GM13976 (cell line): ENCODE data around the gene EVX2.

Experiments
- DNase-seq: peaks from one replicate; pipeline ENCODE4 v3.0.0; 2012; ENCODE audit warnings: low spot score
- in situ Hi-C: fragments of 300-500 bp; cut with MboI; formaldehyde crosslinking; loops from one replicate; pipeline ENCODE4 v1.12.0; 2022; ENCODE audit warnings: low sequenced_read_pairs, mixed read lengths, inconsistent platforms; ENCODE audit not compliant: unreplicated experiment
- TF ChIP-seq, protein P1 (sequence below): IDR thresholded peaks from 2 replicates; pipeline ENCODE4 v1.5.1; 2012; ENCODE audit warnings: borderline replicate concordance, mild to moderate bottlenecking; ENCODE audit not compliant: insufficient read depth; ENCODE audit errors: extremely low read depth, missing control alignments, control extremely low read depth

Gene EVX2

DNA sequence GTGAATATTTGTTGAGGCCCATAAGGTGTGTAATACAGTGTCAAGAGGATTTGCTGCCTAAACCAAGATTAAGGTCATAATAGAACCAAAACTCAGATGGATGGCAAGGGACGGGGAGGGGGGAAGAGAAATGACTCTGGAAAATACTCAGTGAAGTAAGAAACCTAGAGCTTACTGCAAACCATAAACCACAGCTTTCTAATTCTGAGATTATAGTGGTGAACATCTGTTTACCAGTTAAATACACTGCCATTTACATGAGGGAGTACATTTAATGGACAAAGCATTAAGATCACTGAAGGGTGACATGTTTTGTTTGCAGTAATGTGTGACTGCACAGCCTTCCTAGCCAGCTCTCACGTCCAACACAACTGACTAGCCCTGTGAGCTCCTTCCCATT, 19.8 kb downstream of the EVX2 start:
- in situ Hi-C loops = no loop called here
- TF ChIP-seq, protein P1, sequence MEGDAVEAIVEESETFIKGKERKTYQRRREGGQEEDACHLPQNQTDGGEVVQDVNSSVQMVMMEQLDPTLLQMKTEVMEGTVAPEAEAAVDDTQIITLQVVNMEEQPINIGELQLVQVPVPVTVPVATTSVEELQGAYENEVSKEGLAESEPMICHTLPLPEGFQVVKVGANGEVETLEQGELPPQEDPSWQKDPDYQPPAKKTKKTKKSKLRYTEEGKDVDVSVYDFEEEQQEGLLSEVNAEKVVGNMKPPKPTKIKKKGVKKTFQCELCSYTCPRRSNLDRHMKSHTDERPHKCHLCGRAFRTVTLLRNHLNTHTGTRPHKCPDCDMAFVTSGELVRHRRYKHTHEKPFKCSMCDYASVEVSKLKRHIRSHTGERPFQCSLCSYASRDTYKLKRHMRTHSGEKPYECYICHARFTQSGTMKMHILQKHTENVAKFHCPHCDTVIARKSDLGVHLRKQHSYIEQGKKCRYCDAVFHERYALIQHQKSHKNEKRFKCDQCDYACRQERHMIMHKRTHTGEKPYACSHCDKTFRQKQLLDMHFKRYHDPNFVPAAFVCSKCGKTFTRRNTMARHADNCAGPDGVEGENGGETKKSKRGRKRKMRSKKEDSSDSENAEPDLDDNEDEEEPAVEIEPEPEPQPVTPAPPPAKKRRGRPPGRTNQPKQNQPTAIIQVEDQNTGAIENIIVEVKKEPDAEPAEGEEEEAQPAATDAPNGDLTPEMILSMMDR = no peak
- no peak for DNase-seq

DNA sequence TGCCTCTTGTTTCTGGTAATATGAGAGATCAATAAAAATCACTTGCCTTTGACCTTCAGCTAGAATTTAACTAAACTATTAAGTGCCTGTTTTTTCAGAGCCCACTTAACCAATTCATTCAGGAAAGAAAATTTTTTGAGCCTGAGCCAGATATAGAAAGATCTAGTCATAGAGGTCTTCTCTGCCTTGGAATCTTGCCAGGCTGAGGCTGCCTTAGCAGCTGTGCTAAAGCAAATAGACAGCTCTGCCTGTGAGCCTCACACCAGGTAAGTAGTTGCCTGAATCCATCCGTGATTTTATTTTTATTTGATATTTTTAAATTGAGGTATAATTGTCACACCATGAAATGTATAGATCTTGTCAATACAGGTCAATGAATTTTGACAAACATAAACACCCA, 27.4 kb downstream of the EVX2 start:
- in situ Hi-C loops = no loop called here
- no peak for DNase-seq
- TF ChIP-seq, protein P1 = no peak

DNA sequence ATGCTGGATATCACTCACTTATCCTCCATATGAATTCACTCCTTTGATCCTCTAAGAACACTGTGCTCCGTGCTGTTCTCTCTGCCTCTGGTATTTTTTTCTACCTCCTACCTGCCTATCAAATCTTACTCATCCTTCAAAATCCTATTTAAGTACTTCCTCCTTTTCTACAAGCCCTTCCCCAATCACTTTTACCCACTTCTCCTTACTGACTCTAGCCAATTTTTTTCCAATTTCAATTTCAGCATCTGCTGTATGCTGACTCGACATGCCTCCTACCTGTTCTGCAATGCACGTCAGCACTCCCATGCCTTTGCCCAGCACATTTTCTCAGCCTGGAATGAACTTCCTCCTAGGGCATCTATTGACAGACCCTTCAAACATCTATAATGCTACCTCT, 44.4 kb downstream of the EVX2 start:
- TF ChIP-seq, protein P1 = no peak
- no peak for DNase-seq
- in situ Hi-C loops = no loop called here

DNA sequence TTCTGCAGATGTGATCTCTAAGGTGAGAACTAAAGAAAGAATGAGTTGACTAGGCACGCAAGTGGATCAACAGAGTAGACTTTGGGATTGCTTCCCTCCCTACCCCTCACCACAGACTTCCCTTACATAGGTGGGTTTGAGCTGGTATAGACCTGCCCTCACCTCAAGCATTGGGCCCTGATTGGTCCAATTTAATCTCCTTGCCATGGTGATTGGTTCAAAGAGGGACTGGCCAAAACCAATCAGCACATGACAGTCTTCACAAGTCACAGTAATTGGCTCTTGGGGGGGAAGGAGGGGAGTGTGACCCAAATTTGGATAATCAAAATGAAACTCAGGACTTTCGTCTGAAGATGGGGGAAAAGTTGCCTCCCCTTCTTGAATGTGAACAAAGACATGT, 45.1 kb downstream of the EVX2 start:
- in situ Hi-C loops = no loop called here
- no peak for DNase-seq
- TF ChIP-seq, protein P1 = no peak

DNA sequence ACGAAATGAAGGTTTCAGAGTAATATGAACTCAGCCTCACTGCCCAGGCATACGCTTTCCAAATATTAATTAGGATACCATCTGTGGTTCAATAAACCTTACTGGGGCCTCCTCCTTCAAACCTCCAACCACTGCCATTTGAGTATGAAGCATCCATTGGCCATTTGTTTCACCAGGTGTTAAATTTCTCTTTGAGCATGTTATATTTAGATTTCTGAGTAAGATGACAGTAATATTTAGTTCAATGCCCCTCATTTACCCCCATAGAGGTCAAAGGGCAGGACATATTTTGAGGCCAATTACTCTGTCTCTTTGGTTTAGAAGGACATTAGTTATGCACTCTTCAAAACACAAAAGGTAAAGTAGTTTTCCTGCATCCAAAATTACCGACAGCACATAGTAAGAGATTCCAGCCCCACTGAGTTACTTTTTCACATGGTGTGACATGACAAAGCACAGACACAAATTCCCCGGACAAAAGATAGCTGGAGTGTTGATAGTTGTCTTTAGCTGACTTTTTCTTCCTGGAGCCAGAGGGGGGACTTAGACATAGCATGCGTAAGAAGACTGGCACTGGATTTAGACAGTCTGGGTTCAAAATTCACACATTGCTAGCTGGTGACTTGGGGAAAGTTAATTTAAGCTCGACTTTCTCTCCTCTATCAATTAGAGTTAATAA, 48.6 kb downstream of the EVX2 start:
- in situ Hi-C loops = no loop called here
- TF ChIP-seq, protein P1 = no peak
- no peak for DNase-seq

DNA sequence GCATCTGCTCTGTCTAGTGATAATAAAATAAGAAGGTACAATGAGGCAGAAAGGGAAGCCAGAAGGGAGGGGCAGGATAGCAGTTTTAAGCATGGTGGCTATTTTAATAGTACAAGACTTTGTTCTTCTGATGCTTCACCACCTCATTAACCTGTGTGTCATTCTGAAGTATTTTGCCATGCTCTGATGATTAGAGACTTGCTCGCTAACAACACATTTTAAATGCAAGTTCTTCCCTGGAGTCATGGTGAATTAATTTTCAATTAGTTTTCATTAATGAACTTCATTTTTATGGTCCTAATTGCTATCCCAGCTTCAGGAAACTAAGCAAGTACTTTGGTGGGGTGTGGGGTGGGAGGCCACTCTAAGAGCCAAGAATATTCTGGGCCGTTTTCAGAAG, 56.0 kb downstream of the EVX2 start:
- no peak for DNase-seq
- TF ChIP-seq, protein P1 = no peak
- in situ Hi-C loops = no loop called here
